Prostate gland (tissue), 2 donors: Measurements from ENCODE around the gene SPTBN1. TPM values are rescaled to one million over a fixed set of nuclear protein-coding genes. Genes with fewer than 3 reads are reported as not detected.

Source experiments
- DNase-seq: peaks from one replicate; pipeline ENCODE4 v3.0.0-alpha.2; 2019; ENCODE audit warnings: low spot score
- H3K27ac ChIP-seq, 2 donors: fragments of 200-600 bp; sonication (generic); 2 replicates each; pipeline ENCODE4 v1.5.1; 2017 to 2019
- H3K27me3 ChIP-seq: fragments of 200-600 bp; sonication (generic); replicated peaks from 2 replicates; pipeline ENCODE4 v1.5.1; 2019; ENCODE audit not compliant: insufficient read depth
- H3K36me3 ChIP-seq, 2 donors: fragments of 200-600 bp; sonication (generic); 1 replicate in 1 of 2; 2 replicates in 1 of 2; pipeline versions ENCODE4 v1.5.1 to v1.8.1; 2017 to 2019
- H3K4me1 ChIP-seq: fragments of 200-600 bp; sonication (generic); replicated peaks from 2 replicates; pipeline ENCODE4 v1.5.1; 2019
- H3K4me3 ChIP-seq, 2 donors: fragments of 200-600 bp; sonication (generic); 2 replicates each; pipeline ENCODE4 v1.5.1; 2017 to 2019
- H3K9me3 ChIP-seq: fragments of 200-600 bp; sonication (generic); 2 replicates; pipeline ENCODE4 v1.5.1; 2017
- CTCF ChIP-seq, 4 experiments: fragments of 200-600 bp in 2 of 4; fragments of 450-650 bp in 2 of 4; sonication (generic) in 2 of 4; IDR thresholded peaks; 1 replicate in 3 of 4; 2 replicates in 1 of 4; pipeline ENCODE4 v1.5.1; 2016 to 2019; ENCODE audit warnings: antibody characterized with exemption in 4 of 4, mild to moderate bottlenecking in 2 of 4, moderate library complexity in 2 of 4
- POLR2A ChIP-seq: fragments of 450-650 bp; IDR thresholded peaks from one replicate; pipeline ENCODE4 v1.6.1; 2016; ENCODE audit warnings: antibody characterized with exemption, mild to moderate bottlenecking
- POLR2AphosphoS5 ChIP-seq: sonication (generic); formaldehyde crosslinking; IDR thresholded peaks from one replicate; pipeline ENCODE4 v1.6.1; 2017; ENCODE audit warnings: antibody characterized with exemption
- WGBS: methylation state at CpG from one replicate; pipeline ENCODE4 v1.1.5; 2018; 5-methylcytosine and 5-hydroxymethylcytosine counted together
- intact Hi-C: fragments of 100-400 bp; cut with DNase I; formaldehyde crosslinking; loops from one replicate; pipeline ENCODE4 v1.14.2; 2022
- total RNA-seq, 2 donors: library from RNA; depleted of rRNA; stranded (reverse); fragments of >200 nt; gene quantifications; one replicate each; pipeline ENCODE4 v1.1.0, GENCODE V29; 2016

Gene SPTBN1
- total RNA-seq, 2 donors from 2014 or later, result 146 to 348 TPM

GRCh38 chr2:54699665-54700064 lies 243.5 kb downstream of the SPTBN1 start:
- 91% methylated on average over 2 of the region's 2 CpGs for WGBS
- no peaks in the 10 kb centered on the region for H3K36me3 ChIP-seq
- no peaks in the 10 kb centered on the region for H3K4me1 ChIP-seq
- H3K27ac ChIP-seq, result no peak overlapping the region
- TF ChIP-seq CTCF (IDR thresholded peaks at IDR 0.05) (no peak), POLR2AphosphoS5 (no peak), POLR2A (no peak)
- H3K9me3 ChIP-seq, result no peaks in the 10 kb centered on the region
- intact Hi-C loops, result loop anchor here (10.0 kb wide), 2 partner anchors 365 to 495 kb away; a partner anchor contains a TSS
- DNase-seq, result no peak
- no peak overlapping the region for H3K4me3 ChIP-seq
- no peaks in the 10 kb centered on the region for H3K27me3 ChIP-seq

GRCh38 chr2:54701029-54701428 lies 244.9 kb downstream of the SPTBN1 start:
- WGBS, result 88% methylated on average over 2 of the region's 2 CpGs
- Histone ChIP-seq H3K27ac (no peak overlapping the region), H3K4me3 (no peak overlapping the region), H3K4me1 (no peaks in the 10 kb centered on the region), H3K36me3 (no peaks in the 10 kb centered on the region), H3K9me3 (no peaks in the 10 kb centered on the region), H3K27me3 (no peaks in the 10 kb centered on the region)
- intact Hi-C loops, result loop anchor here (10.0 kb wide), 2 partner anchors 366 to 496 kb away; a partner anchor contains a TSS
- TF ChIP-seq POLR2AphosphoS5 (no peak), CTCF (IDR thresholded peaks at IDR 0.05) (no peak), POLR2A (no peak)
- no peak for DNase-seq

GRCh38 chr2:54704238-54704637 lies 248.1 kb downstream of the SPTBN1 start:
- Histone ChIP-seq H3K27ac (no peak overlapping the region), H3K9me3 (no peaks in the 10 kb centered on the region), H3K4me1 (no peaks in the 10 kb centered on the region), H3K27me3 (no peaks in the 10 kb centered on the region), H3K4me3 (no peak overlapping the region), H3K36me3 (no peaks in the 10 kb centered on the region)
- TF ChIP-seq POLR2A (no peak), POLR2AphosphoS5 (no peak), CTCF (IDR thresholded peaks at IDR 0.05) (no peak)
- no peak for DNase-seq
- intact Hi-C loops, result loop anchor here (2.0 to 10.0 kb wide), 3 partner anchors 183 to 499 kb away; a partner anchor contains a TSS
- WGBS, result 92% methylated on average over 1 of the region's 1 CpG

- Histone ChIP-seq H3K4me3 (no peak overlapping the region), H3K27ac (no peak overlapping the region), H3K9me3 (no peaks in the 10 kb centered on the region), H3K27me3 (no peaks in the 10 kb centered on the region), H3K4me1 (no peaks in the 10 kb centered on the region), H3K36me3 (no peaks in the 10 kb centered on the region)
- DNase-seq, result no peak
- intact Hi-C loops, result loop anchor here (2.0 to 10.0 kb wide), 3 partner anchors 184 to 500 kb away; a partner anchor contains a TSS
- TF ChIP-seq POLR2A (no peak), CTCF (IDR thresholded peaks at IDR 0.05) (peak in 3 of 4 experiments; percentile 48 to 83 (median 74)), POLR2AphosphoS5 (peak; percentile 16)
- 2% methylated on average over 3 of the region's 3 CpGs for WGBS
Observed at GRCh38 chr2:54704688-54705605, 248.8 kb downstream of the SPTBN1 start.
